ENCODE measurements around the gene PRPF8. TPM values are rescaled to one million over a fixed set of nuclear protein-coding genes. Genes with fewer than 3 reads are reported as not detected.

Gene PRPF8
- total and polyA plus RNA-seq, 2 of the 13 experiments (the other 11 are each of a cell fraction or from before 2014, with no cell fraction given): 112 to 179 TPM

DNA sequence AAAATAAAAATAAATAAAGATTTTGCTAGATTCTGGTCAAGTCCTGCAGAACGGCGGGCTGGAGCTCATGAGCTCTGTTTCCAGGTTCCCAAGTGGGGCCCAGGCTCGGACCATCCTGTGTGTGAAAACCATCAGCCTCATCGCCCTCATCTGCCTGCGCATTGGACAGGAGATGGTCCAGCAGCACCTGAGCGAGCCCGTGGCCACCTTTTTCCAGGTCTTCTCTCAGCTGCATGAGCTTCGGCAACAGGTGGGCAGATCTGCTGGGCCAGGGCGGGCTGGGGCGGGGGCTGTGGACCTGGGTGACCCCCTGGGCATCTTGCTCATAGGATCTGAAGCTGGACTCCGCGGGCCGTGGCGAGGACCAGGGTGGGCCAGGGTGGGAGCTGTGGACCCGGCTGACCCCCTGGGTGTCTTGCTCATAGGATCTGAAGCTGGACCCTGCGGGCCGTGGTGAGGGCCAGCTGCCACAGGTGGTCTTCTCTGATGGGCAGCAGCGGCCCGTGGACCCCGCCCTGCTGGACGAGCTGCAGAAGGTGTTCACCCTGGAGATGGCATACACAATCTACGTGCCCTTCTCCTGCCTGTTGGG, 47.7 kb upstream of the PRPF8 start:
- no peak overlapping the region for H3K27ac ChIP-seq (ENCODE audit: extremely low read length, insufficient read depth, low read length)
- H3K36me3 ChIP-seq (replicated peaks in 1 of 2; ENCODE audit: control insufficient read depth in 1 of 2, insufficient read depth in 2 of 2, low read length in 2 of 2): peaks cover 2 to 3% of the 10 kb centered on the region in 2 experiments; a peak in 4 of 5 replicates
- no peaks in the 10 kb centered on the region for H4K20me1 ChIP-seq (ENCODE audit: insufficient read depth, low read length)
- no peak for TF ChIP-seq ZNF546 (CRISPR knock-in tag; conservative IDR thresholded peaks at IDR 0.05)
- peak; percentile 75 for TF ChIP-seq AGO2 (optimal IDR thresholded peaks at IDR 0.05; ENCODE audit: low read depth, low read length)
- TF ChIP-seq, protein P1, sequence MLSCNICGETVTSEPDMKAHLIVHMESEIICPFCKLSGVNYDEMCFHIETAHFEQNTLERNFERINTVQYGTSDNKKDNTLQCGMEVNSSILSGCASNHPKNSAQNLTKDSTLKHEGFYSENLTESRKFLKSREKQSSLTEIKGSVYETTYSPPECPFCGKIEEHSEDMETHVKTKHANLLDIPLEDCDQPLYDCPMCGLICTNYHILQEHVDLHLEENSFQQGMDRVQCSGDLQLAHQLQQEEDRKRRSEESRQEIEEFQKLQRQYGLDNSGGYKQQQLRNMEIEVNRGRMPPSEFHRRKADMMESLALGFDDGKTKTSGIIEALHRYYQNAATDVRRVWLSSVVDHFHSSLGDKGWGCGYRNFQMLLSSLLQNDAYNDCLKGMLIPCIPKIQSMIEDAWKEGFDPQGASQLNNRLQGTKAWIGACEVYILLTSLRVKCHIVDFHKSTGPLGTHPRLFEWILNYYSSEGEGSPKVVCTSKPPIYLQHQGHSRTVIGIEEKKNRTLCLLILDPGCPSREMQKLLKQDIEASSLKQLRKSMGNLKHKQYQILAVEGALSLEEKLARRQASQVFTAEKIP (CRISPR knock-in tag; IDR thresholded peaks at IDR 0.05; ENCODE audit: borderline replicate concordance): no peak
- no peak for TF ChIP-seq TBX3 (IDR thresholded peaks at IDR 0.05; ENCODE audit: borderline replicate concordance)
- TF ChIP-seq, protein P2, sequence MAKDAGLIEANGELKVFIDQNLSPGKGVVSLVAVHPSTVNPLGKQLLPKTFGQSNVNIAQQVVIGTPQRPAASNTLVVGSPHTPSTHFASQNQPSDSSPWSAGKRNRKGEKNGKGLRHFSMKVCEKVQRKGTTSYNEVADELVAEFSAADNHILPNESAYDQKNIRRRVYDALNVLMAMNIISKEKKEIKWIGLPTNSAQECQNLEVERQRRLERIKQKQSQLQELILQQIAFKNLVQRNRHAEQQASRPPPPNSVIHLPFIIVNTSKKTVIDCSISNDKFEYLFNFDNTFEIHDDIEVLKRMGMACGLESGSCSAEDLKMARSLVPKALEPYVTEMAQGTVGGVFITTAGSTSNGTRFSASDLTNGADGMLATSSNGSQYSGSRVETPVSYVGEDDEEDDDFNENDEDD (CRISPR knock-in tag; IDR thresholded peaks at IDR 0.05; ENCODE audit: borderline replicate concordance): no peak
- no peak for TF ChIP-seq RXRA (CRISPR knock-in tag; IDR thresholded peaks at IDR 0.05)
- TF ChIP-seq MXI1 (IDR thresholded peaks at IDR 0.05; ENCODE audit: borderline replicate concordance, low read depth, low read length): no peak
- peak; percentile 36; the same call in 1 of the 2 replicates for TF ChIP-seq RBFOX2 (IDR thresholded peaks at IDR 0.05; ENCODE audit: low read depth, low read length)
- TF ChIP-seq ZNF878 (CRISPR knock-in tag; IDR thresholded peaks at IDR 0.05): no peak
- TF ChIP-seq MED8 (CRISPR knock-in tag; IDR thresholded peaks at IDR 0.05; ENCODE audit: insufficient replicate concordance): no peak
- no peak for TF ChIP-seq ZNF224 (CRISPR knock-in tag; IDR thresholded peaks at IDR 0.05)
- POLR2A ChIA-PET: interaction anchor here (1.2 to 6.3 kb wide), 4 partner anchors 10 to 30 kb away, joined by 5 to 44 read pairs (median 14); partner anchors contain the start of genes SERPINF1 and SERPINF2
- no peak overlapping the region for H2AFZ ChIP-seq (ENCODE audit: low read length)
- in situ Hi-C loops (cut with HindIII; ENCODE audit: extremely low pct_ligation_motif_present, low pct_unique_long_range_greater_than_20kb) (no loop called here), intact Hi-C loops (cut with micrococcal nuclease; ENCODE audit: unreplicated experiment) (no loop called here)
- peaks cover 47% of the 10 kb centered on the region for H3K4me1 ChIP-seq (ENCODE audit: insufficient read depth, low read length)
- no peak for DNase-seq (ENCODE audit: low spot score)
- no peak overlapping the region for H3K4me2 ChIP-seq (ENCODE audit: low read depth, low read length)
- H3K9ac ChIP-seq (ENCODE audit: insufficient read depth, low read depth, low read length): no peak overlapping the region
- WGBS (ENCODE audit: low lambda C conversion rate): 96% methylated on average over 4 of the region's 22 CpGs
- FAIRE-seq: no peak
- CTCF ChIA-PET (ENCODE audit: low intra/inter-chr PET ratio, low total read pairs): no interaction called here
- BruUV-seq (replicated peaks): no TSS peak
- no peak overlapping the region for H3K4me3 ChIP-seq (replicated peaks in 1 of 3; ENCODE audit: insufficient read depth in 1 of 3, low read depth in 2 of 3, low read length in 3 of 3)
- ATAC-seq: no peak
- H3K27me3 ChIP-seq (ENCODE audit: control insufficient read depth in 1 of 2, insufficient read depth in 2 of 2, low read length in 2 of 2): no peaks in the 10 kb centered on the region
- H3K79me2 ChIP-seq (ENCODE audit: insufficient read depth, low read length): peaks cover 10% of the 10 kb centered on the region
- no peaks in the 10 kb centered on the region for H3K9me3 ChIP-seq (ENCODE audit: low read length)
